K562 (cell line): ENCODE data around the gene XIRP1. TPM values are rescaled to one million over a fixed set of nuclear protein-coding genes. Genes with fewer than 3 reads are reported as not detected.
A peak's percentile ranks its signal among the peaks of the same experiment; 100 is the strongest.

Experiments
- ATAC-seq: fragments of 200-7000 bp; cut with Tn5 transposase; 3 replicates; pipeline ENCODE4 v1.9.1; 2020; ENCODE audit warnings: moderate library complexity
- BruUV-seq: library from RNA; stranded (reverse); fragments of 400-500 nt; replicated peaks from 2 replicates; lab custom pipeline; 2021; lab: Mats Ljungman, UMichigan
- CTCF ChIA-PET: fragments of 300-600 bp; formaldehyde crosslinking; extraction: SDS; loops from one replicate; lab custom pipeline; 2021; ENCODE audit warnings: low intra/inter-chr PET ratio; lab: Yijun Ruan, JAX
- POLR2A ChIA-PET: fragments of 300-600, 350-650 bp; sonication (Branson Sonifier 250); formaldehyde crosslinking; extraction: SDS; loops from one replicate; lab custom pipeline; 2021; ENCODE audit warnings: antibody characterized with exemption, inconsistent platforms; lab: Yijun Ruan, JAX
- DNase-seq, 4 experiments: peaks; one replicate each; pipeline versions ENCODE4 v3.0.0 to v3.0.0-alpha.2; 2011 to 2018; ENCODE audit warnings: low spot score in 3 of 4, mixed read lengths in 3 of 4; ENCODE audit errors: extremely low read depth in 1 of 4
- FAIRE-seq: peaks from 2 replicates; lab custom pipeline; 2011; peaks lifted over from hg19 to GRCh38; lab: Jason Lieb, UNC
- H2AFZ ChIP-seq: 2 replicates; pipeline ENCODE4 v1.6.0; 2011; ENCODE audit warnings: low read depth, low read length, control low read depth, inconsistent platforms
- H3K27ac ChIP-seq: fragments of 200-600 bp; 3 replicates; pipeline ENCODE4 v1.8.0; 2011; ENCODE audit warnings: low read depth, mild to moderate bottlenecking, control low read depth, inconsistent platforms, low read length, moderate library complexity, mixed read lengths; ENCODE audit errors: extremely low read depth
- H3K27me3 ChIP-seq, 2 experiments: fragments of 300-600 bp in 1 of 2; 2 replicates in 1 of 2; 3 replicates in 1 of 2; pipeline versions ENCODE4 v1.6.0 to v1.8.0; 2011; ENCODE audit warnings: inconsistent platforms in 2 of 2, low read length in 2 of 2, mild to moderate bottlenecking in 1 of 2, mixed read lengths in 1 of 2, moderate library complexity in 1 of 2; ENCODE audit not compliant: control insufficient read depth in 2 of 2, insufficient read depth in 2 of 2
- H3K36me3 ChIP-seq: fragments of 300-600 bp; 3 replicates; pipeline ENCODE4 v1.8.0; 2011; ENCODE audit warnings: mild to moderate bottlenecking, low read length, inconsistent platforms; ENCODE audit not compliant: control insufficient read depth, insufficient read depth
- H3K4me1 ChIP-seq, 2 experiments: fragments of 200-600 bp in 1 of 2; replicated peaks in 1 of 2; 2 replicates in 1 of 2; 3 replicates in 1 of 2; pipeline versions ENCODE4 v1.5.1 to v1.8.0; 2011; ENCODE audit warnings: inconsistent platforms in 2 of 2, low read length in 2 of 2, mild to moderate bottlenecking in 1 of 2, mixed read lengths in 1 of 2, moderate library complexity in 1 of 2; ENCODE audit not compliant: control insufficient read depth in 2 of 2, insufficient read depth in 2 of 2
- H3K4me2 ChIP-seq: 2 replicates; pipeline ENCODE4 v1.6.1; 2011; ENCODE audit warnings: low read length, control low read depth, inconsistent platforms, mixed read lengths; ENCODE audit not compliant: insufficient read depth
- H3K4me3 ChIP-seq: fragments of 200-600 bp; sonication (generic), shearing (Covaris generic); 2 replicates; pipeline ENCODE4 v1.5.1; 2016; ENCODE audit warnings: control low read depth, inconsistent platforms
- H3K79me2 ChIP-seq: fragments of 200-600 bp; 3 replicates; pipeline ENCODE4 v1.8.0; 2011; ENCODE audit warnings: low read length, inconsistent platforms; ENCODE audit not compliant: control insufficient read depth, insufficient read depth
- H3K9ac ChIP-seq, 2 experiments: 2 replicates each; pipeline versions ENCODE4 v1.6.0 to v1.6.1; 2011; ENCODE audit warnings: low read depth in 2 of 2, low read length in 2 of 2, control low read depth in 1 of 2, inconsistent platforms in 1 of 2, mild to moderate bottlenecking in 1 of 2, mixed read lengths in 1 of 2; ENCODE audit not compliant: insufficient read depth in 1 of 2
- H3K9me1 ChIP-seq: one replicate; pipeline ENCODE4 v1.6.0; 2011; ENCODE audit warnings: inconsistent platforms, mild to moderate bottlenecking, low read length, moderate library complexity; ENCODE audit not compliant: control insufficient read depth, insufficient read depth
- H3K9me3 ChIP-seq: replicated peaks from 2 replicates; pipeline ENCODE4 v1.5.1; 2011; ENCODE audit warnings: low read depth, low read length, inconsistent platforms; ENCODE audit not compliant: control insufficient read depth, insufficient read depth
- H4K20me1 ChIP-seq: replicated peaks from 2 replicates; pipeline ENCODE4 v1.6.1; 2011; ENCODE audit warnings: low read length, inconsistent platforms, mixed read lengths; ENCODE audit not compliant: control insufficient read depth, insufficient read depth
- CBX3 ChIP-seq, 2 experiments: IDR thresholded peaks; 1 replicate in 1 of 2; 2 replicates in 1 of 2; pipeline ENCODE4 v1.6.1; 2012; ENCODE audit warnings: inconsistent platforms in 2 of 2, low read length in 2 of 2, borderline replicate concordance in 1 of 2, control low read depth in 1 of 2
- ETV1 ChIP-seq: fragments of 450-650 bp; conservative IDR thresholded peaks from 2 replicates; pipeline ENCODE4 v1.6.1; 2016; ENCODE audit warnings: missing genetic modification characterization, control low read depth, low read depth, missing compliant biosample characterization
- FOXP4 ChIP-seq: sonication (generic); formaldehyde crosslinking; IDR thresholded peaks from 2 replicates; pipeline ENCODE4 v1.8.0; 2022; ENCODE audit warnings: mild to moderate bottlenecking, missing genetic modification reagents, borderline replicate concordance
- JUN ChIP-seq, 2 experiments: sonication (generic) in 1 of 2; formaldehyde crosslinking in 1 of 2; IDR thresholded peaks; 2 replicates each; pipeline versions ENCODE4 v1.6.1 to v1.8.0; 2012 to 2022; ENCODE audit warnings: borderline replicate concordance in 2 of 2, mild to moderate bottlenecking in 2 of 2, improper control_type of control experiment in 1 of 2, low read depth in 1 of 2, low read length in 1 of 2, missing genetic modification reagents in 1 of 2
- KLF10 ChIP-seq: fragments of 250-450 bp; sonication (Bioruptor Pico); IDR thresholded peaks from 2 replicates; pipeline ENCODE4 v1.6.1; 2021; ENCODE audit warnings: matching md5 sums
- NCOR1 ChIP-seq: fragments of 450-650 bp; IDR thresholded peaks from 2 replicates; pipeline ENCODE4 v1.6.1; 2016; ENCODE audit warnings: mild to moderate bottlenecking, moderate library complexity
- NFATC3 ChIP-seq: fragments of 450-650 bp; IDR thresholded peaks from 2 replicates; pipeline ENCODE4 v1.6.1; 2017; ENCODE audit warnings: mild to moderate bottlenecking
- POU5F1 ChIP-seq: fragments of 150-350 bp; IDR thresholded peaks from 2 replicates; pipeline ENCODE4 v1.6.1; 2014; ENCODE audit warnings: borderline replicate concordance, low read length, low read depth, mild to moderate bottlenecking; ENCODE audit not compliant: partially characterized antibody
- SRSF7 ChIP-seq: fragments of 200-400 bp; formaldehyde crosslinking; optimal IDR thresholded peaks from 2 replicates; pipeline ENCODE3; 2017; ENCODE audit warnings: mild to moderate bottlenecking, low read depth, low read length
- TCF7L2 ChIP-seq: fragments of 150-350 bp; IDR thresholded peaks from 2 replicates; pipeline ENCODE4 v1.6.1; 2016; ENCODE audit warnings: low read depth, mild to moderate bottlenecking, low read length, moderate library complexity
- YY1 ChIP-seq, 3 experiments: IDR thresholded peaks; 2 replicates each; pipeline ENCODE4 v1.6.1; 2011; ENCODE audit warnings: low read length in 2 of 3, mild to moderate bottlenecking in 2 of 3, moderate library complexity in 2 of 3, borderline replicate concordance in 1 of 3, control low read depth in 1 of 3, low read depth in 1 of 3; ENCODE audit not compliant: insufficient read depth in 3 of 3, insufficient replicate concordance in 2 of 3, control insufficient read depth in 1 of 3, insufficient read length in 1 of 3; ENCODE audit errors: extremely low read depth in 1 of 3
- WGBS: fragments of 100-300 bp; shearing (Covaris generic); methylation state at CpG from one replicate; pipeline ENCODE4 v1.1.6; 2016; ENCODE audit warnings: low coverage, mixed read lengths; ENCODE audit not compliant: insufficient coverage; ENCODE audit errors: missing lambda C conversion rate; 5-methylcytosine and 5-hydroxymethylcytosine counted together
- in situ Hi-C: fragments of 300-500 bp; cut with MboI; formaldehyde crosslinking; loops from 4 replicates; pipeline ENCODE4 v1.15.0; 2018; ENCODE audit warnings: inconsistent platforms, mixed read lengths
- intact Hi-C: fragments of 100-400 bp; cut with micrococcal nuclease; formaldehyde crosslinking; loops from 2 replicates; pipeline ENCODE4 v1.14.2; 2022
- polyA plus RNA-seq, 8 experiments: library from polyadenylated mRNA; depleted of rRNA in 4 of 8; stranded (reverse) in 5 of 8; unstranded in 3 of 8; fragments of >200 nt; fragmentation: Nextera tagmentation in 2 of 8; fragmentation: Illumina TruSeq in 1 of 8; extraction: Ambion mirVana in 2 of 8; extraction: Trizol in 1 of 8; gene quantifications; 2 replicates each; pipeline versions ENCODE4 v1.2.1 to v1.2.3, GENCODE V29; 2011 to 2014; ENCODE audit warnings: inconsistent platforms in 1 of 8, missing spikeins in 1 of 8
- total RNA-seq, 7 experiments: library from RNA; depleted of rRNA in 6 of 7; stranded (reverse); fragments of >200 nt in 6 of 7; fragmentation: Illumina TruSeq in 2 of 7; extraction: Trizol in 2 of 7; gene quantifications; 2 replicates each; pipeline versions ENCODE4 v1.2.1 to v1.2.3, GENCODE V29; 2011 to 2021; ENCODE audit warnings: low replicate concordance in 1 of 7
- TF ChIP-seq, protein P1 (sequence below): fragments of 150-350 bp; conservative IDR thresholded peaks from 2 replicates; pipeline ENCODE4 v1.6.1; 2014; ENCODE audit warnings: low read length
- TF ChIP-seq, protein P2 (sequence below): fragments of 450-650 bp; IDR thresholded peaks from 2 replicates; pipeline ENCODE4 v1.6.1; 2017; ENCODE audit warnings: mild to moderate bottlenecking, moderate library complexity

XIRP1 gene
- total and polyA plus RNA-seq, 9 of the 15 experiments (the other 6 are each of a cell fraction or from before 2014, with no cell fraction given), result 0.03 to 0.27 (median 0.08) TPM; not detected in 3

DNA sequence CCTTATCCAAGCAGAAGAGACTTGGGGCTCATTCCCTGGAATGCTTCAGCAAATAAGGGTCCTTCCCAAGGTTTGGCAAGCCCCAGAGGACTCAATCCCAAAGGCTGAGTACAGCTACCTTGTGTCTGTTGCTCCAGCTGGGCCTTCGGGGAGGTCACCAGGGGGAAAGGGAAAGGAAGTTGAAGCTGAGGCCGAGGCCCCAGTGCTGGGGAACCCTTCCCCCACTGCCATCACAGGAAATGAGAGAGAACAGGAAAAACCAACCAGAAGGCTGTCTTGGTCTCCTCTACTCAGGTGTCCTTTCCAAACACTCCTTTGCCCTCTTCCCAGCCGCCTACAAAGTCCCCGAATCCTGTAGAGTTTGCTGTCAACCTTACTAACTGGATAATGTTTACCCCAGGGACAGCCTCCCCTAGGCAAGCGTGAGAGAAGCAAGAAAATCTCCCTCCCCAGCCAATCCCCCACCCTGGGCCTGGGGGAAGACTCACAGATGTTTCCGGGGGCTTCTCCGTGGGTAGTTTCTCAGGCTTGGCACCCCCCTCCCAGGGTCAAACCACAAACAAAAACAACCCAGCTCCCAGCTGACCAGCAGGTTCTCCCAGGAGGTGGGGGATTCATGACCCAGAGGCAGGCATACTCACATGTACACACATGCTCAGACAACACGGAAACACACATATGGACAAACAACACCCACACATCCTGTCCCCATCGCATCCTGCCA, 44.5 kb downstream of the XIRP1 start:
- intact Hi-C loops, result loop anchor here (2.0 kb wide), 1 partner anchor 21 kb away; no protein-coding TSS in a partner anchor
- Histone ChIP-seq H3K79me2 (peaks cover 70% of the 10 kb centered on the region), H3K4me3 (peak overlapping the region; percentile 5; the same call in 1 of the 2 replicates), H3K4me2 (peak overlapping the region; percentile 69), H3K9me3 (no peaks in the 10 kb centered on the region), H3K36me3 (peaks cover 69% of the 10 kb centered on the region), H4K20me1 (peaks cover 71% of the 10 kb centered on the region), H2AFZ (no peak overlapping the region), H3K27me3 (no peaks in the 10 kb centered on the region; a peak in 1 of 5 replicates), H3K9ac (peak overlapping the region; percentile 18 to 37; a peak in 3 of 4 replicates), H3K27ac (peak overlapping the region; percentile 35), H3K4me1 (peaks cover 59 to 62% of the 10 kb centered on the region in 2 experiments), H3K9me1 (peaks cover 35% of the 10 kb centered on the region)
- ChIA-PET POLR2A (interaction anchor here (0.6 to 1.8 kb wide), 7 partner anchors 8 to 36 kb away, joined by 3 to 10 read pairs (median 4); no protein-coding TSS in a partner anchor), CTCF (interaction anchor here (0.5 kb wide), 1 partner anchor 982 kb away, joined by 4 read pairs; the partner anchor contains the start of gene OXSR1)
- WGBS, result 23% methylated on average over 9 of the region's 9 CpGs
- ATAC-seq (no peak; the same call in 2 of the 3 replicates), DNase-seq (peak; percentile 42 to 55 (median 54)), FAIRE-seq (peak; percentile 42)
- BruUV-seq, result no TSS peak
- in situ Hi-C loops, result no loop called here
- TF ChIP-seq, protein P1, sequence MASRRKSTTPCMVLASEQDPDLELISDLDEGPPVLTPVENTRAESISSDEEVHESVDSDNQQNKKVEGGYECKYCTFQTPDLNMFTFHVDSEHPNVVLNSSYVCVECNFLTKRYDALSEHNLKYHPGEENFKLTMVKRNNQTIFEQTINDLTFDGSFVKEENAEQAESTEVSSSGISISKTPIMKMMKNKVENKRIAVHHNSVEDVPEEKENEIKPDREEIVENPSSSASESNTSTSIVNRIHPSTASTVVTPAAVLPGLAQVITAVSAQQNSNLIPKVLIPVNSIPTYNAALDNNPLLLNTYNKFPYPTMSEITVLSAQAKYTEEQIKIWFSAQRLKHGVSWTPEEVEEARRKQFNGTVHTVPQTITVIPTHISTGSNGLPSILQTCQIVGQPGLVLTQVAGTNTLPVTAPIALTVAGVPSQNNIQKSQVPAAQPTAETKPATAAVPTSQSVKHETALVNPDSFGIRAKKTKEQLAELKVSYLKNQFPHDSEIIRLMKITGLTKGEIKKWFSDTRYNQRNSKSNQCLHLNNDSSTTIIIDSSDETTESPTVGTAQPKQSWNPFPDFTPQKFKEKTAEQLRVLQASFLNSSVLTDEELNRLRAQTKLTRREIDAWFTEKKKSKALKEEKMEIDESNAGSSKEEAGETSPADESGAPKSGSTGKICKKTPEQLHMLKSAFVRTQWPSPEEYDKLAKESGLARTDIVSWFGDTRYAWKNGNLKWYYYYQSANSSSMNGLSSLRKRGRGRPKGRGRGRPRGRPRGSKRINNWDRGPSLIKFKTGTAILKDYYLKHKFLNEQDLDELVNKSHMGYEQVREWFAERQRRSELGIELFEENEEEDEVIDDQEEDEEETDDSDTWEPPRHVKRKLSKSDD, result no peak
- no peak for TF ChIP-seq NFATC3
- no peak for TF ChIP-seq CBX3 (IDR thresholded peaks at IDR 0.05; ENCODE audit: borderline replicate concordance in 1 of 2, low read length in 2 of 2)
- TF ChIP-seq ETV1 (tag), result peak; percentile 17; the same call in 1 of the 2 replicates
- TF ChIP-seq JUN (IDR thresholded peaks at IDR 0.05; ENCODE audit: borderline replicate concordance, low read depth, low read length), result no peak
- no peak for TF ChIP-seq JUN (CRISPR knock-in tag; IDR thresholded peaks at IDR 0.05; ENCODE audit: borderline replicate concordance)
- TF ChIP-seq KLF10, result no peak
- TF ChIP-seq POU5F1, result no peak
- TF ChIP-seq, protein P2, sequence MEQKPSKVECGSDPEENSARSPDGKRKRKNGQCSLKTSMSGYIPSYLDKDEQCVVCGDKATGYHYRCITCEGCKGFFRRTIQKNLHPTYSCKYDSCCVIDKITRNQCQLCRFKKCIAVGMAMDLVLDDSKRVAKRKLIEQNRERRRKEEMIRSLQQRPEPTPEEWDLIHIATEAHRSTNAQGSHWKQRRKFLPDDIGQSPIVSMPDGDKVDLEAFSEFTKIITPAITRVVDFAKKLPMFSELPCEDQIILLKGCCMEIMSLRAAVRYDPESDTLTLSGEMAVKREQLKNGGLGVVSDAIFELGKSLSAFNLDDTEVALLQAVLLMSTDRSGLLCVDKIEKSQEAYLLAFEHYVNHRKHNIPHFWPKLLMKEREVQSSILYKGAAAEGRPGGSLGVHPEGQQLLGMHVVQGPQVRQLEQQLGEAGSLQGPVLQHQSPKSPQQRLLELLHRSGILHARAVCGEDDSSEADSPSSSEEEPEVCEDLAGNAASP, result no peak
- TF ChIP-seq NCOR1, result peak; percentile 36; the same call in 1 of the 2 replicates
- no peak for TF ChIP-seq YY1 (IDR thresholded peaks at IDR 0.05; ENCODE audit: borderline replicate concordance in 1 of 3, control insufficient read depth in 1 of 3, extremely low read depth in 1 of 3, insufficient read depth in 3 of 3, insufficient read length in 1 of 3, insufficient replicate concordance in 2 of 3, low read depth in 1 of 3, low read length in 2 of 3)
- no peak for TF ChIP-seq SRSF7
- TF ChIP-seq TCF7L2, result no peak
- TF ChIP-seq FOXP4, result no peak
